Renal cortical epithelial cell (primary cell): Measurements from ENCODE around the gene LRP1B. TPM values are rescaled to one million over a fixed set of nuclear protein-coding genes. Genes with fewer than 3 reads are reported as not detected.
A peak's percentile ranks its signal among the peaks of the same experiment; 100 is the strongest.

Source experiments
- DNase-seq: peaks from one replicate; pipeline ENCODE4 v3.0.0-alpha.2; 2011; ENCODE audit warnings: low read depth
- total RNA-seq: library from RNA; depleted of rRNA; stranded (reverse); fragments of >200 nt; gene quantifications from 2 replicates; pipeline ENCODE4 v1.2.3, GENCODE V29; 2014

Gene LRP1B
- total RNA-seq, 1 donor from 2014 or later: 4.3 TPM

DNA sequence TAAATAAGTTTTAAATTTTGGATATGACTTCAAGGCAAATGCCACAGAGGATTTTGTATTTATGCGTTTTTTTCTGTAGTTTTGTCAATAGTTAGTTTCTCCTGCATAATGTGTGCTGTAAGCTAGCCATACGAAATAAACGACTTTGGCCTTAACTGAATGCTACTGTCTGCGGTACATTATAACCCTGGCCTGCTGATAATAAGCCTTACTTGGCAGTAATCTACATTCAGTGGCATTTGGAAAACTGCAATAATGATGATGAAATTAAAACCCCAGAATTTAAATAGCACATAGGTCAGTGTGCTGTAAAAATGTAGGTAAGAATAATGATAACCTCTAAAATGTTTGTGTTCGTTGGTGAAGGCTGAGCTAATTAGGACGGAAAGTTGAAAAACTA lies 88.8 kb downstream of the LRP1B start:
- no peak for DNase-seq

DNA sequence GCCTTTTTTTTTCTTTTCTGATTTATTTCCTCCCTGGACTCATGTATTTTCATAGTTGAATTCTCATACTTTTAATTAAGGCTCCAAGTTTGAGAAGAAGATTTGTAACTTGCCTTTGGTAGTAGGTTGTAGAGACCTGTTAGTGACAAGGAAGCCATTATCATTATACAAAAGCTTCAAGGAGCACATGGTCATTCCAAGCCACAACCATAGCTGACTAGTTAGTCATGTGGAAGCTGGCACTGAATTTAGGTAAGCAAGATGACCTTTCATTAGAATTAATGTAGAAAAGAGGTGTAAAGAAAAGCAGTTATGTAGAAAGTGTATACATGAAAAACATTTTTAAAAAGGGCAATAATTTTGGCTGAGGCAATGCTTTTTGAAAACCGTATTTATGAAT lies 89.7 kb downstream of the LRP1B start:
- DNase-seq: peak; percentile 84

DNA sequence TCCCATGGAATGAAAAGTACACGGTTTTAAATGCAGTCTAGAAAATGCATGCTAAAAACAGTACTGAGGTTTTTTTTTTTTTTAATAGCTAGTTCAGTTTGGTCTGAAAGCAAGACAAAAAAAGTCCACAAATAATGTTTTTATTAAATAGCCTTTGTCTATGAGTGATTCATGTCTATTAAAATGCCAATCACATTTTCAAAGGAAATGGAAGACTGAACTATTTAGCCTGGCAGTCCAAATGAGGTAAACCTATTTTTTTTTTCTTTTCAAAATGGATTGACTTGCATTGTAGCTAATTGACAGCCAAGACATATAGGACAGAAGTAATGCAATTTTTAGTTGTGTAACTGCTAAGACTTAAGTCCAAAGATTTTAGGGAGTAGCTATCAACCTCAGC lies 90.3 kb downstream of the LRP1B start:
- peak; percentile 48 for DNase-seq

DNA sequence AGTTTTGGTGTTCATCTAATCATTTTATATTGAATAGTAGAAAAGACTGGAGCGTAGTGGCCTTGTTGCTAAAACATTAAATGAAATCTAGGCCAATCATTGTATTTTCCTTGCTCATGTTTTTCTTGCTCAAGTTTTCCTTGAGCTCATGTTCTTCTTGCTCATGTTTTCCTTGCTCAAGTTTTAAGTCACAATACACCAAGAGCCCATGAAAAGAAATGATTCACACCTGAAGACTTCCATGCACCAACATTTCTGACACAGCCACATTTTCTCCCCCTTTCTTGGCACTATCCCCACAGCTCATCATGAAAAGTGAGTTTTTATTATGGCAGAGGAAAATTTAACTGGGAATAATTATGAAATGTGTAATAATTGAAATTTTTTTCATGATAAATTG lies 92.0 kb downstream of the LRP1B start:
- DNase-seq: peak; percentile 65

DNA sequence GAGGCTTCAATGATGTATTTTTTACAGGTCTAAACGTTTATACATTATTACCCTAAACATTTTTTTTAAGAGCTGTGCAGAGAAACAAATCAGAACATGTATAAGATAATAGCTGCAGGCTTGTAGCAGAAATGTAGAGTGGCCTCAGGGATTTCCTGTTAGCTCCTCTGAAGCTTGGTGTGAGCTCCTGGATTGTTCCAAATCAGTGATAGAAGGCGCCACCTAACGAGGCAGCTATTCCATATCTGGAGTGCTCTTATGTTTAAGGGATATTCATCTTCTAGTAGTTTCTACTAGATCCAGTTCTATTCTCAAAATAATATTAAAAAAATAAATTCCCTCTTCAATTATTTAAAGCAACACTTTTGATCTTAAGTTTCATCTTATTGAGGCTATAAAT lies 93.1 kb downstream of the LRP1B start:
- DNase-seq: peak; percentile 33

DNA sequence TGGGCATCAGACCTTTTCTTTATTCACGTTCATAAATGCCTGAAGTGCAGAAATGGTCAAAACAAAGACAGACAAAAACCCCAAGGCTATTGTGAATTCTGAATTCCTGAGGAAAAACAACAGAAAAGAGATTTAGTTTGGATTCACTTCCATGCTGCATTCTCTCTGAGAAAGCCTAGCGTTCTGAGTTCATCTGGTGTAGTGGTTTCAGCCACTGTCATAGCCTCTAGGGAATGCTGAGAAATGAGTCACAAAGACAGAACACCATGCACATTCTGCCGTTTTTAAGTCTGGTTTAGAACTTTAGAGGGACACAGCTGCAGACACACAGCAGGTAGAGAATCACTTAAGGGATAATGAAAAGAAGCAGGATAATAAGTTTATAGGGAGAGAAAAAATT lies 93.8 kb downstream of the LRP1B start:
- DNase-seq: peak; percentile 59

DNA sequence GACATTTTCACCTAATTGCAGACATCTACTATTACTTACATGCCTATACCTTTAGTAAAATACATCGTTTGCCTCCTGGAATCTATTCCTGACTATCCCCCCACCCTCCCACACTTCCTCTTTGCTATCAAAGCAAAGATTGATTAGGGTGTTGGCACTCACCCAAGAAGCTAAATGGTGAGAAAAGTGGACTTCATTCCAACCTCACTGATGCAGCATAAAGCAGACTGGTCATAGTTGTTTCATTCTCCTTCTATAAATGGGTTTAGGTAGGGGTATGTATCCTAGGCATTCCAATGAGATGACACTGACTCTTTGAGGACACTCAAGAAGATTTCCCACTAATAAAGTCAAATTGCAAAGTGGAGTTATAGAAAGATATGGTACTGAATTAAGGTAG lies 97.4 kb downstream of the LRP1B start:
- no peak for DNase-seq

DNA sequence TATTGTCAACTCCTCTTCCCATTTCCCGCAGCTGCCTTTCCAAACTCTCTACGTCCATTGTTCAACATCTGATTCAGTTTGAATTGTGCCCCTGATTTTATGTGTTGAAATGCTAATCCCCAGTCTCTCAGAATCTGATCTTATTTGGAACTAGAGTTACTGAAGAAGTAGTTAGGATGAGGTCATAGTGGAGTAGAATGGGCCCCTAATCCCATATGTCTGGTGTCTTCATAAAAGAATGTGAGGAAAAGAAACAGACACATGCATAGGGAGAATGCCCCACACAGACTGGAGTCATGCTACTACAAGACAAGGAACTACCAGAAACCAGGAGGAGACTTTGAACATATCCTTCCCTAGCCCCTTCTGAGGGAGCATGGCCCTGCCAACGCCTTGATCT lies 99.2 kb downstream of the LRP1B start:
- no peak for DNase-seq

DNA sequence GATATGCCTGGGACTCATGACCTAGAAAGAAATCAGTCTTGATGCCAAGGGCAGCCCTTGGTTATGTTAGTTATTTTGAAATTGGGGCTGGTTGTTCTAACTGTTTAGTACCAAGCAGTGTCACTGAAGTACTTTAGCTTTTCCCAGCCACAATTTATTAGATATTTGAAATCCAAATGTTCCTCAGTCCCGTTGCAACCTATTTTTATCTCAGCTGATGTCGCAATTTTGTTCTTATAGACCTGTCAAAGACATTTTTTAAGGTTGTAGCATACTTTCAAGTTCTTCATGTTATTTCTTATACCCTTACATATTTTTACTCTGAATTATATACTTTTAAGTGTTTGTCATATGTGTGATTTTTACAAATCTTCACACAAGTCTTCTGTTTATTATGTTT lies 100.1 kb downstream of the LRP1B start:
- DNase-seq: no peak

DNA sequence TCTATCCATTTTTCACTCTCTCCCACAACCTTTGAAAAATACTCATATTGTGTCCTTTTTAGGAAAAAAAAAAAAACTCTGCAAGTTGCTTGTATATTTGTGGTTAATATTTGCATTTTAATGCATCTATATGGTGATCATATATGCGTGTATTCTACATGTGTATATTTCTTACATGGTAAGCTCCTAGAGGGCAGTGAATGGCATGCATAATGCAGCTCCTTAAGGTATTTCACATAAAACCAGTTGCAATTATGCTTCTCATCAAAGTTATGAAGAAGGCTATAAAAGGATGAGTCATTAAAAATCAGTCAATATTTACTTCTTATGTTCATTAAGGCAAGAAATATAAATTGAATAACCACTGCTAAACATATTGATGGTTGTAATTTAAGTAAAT lies 100.8 kb downstream of the LRP1B start:
- DNase-seq: no peak

DNA sequence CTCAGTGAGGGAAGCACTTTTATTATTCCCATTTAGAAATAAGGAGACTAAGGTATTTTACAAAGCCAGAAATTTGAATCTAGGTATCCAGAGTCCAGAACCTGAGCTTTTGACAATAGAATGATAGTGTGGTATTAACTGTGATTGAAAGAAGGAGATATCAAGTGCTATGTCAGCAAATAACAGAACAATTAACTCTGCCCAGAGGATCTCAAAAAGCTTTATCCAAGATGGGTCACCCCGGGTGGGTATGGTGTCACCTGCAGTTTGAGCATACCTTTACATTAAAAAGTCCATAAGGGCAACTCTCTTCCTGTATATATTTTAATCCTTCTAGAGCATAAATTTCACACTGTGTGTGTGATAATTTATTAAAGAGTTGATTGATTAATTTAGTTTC lies 105.4 kb downstream of the LRP1B start:
- DNase-seq: no peak

DNA sequence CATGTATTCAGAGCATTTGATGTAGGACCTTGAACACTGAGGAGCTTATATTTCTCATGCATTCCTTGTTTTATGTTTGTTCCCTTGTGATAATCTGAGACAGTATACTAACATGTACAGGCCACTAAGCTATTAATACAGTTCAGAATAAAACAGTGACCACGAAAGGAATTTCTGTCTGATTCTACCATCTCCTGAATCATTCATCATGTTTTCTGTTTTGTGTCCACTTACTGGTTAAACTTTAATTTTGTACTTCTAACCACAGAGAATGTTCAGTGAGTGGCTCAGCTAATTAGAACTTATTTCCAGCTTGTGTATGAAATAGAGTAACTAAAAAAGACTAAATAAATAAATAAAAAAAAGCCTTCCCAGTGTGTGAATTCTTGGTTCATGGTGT lies 110.4 kb downstream of the LRP1B start:
- DNase-seq: peak; percentile 95

DNA sequence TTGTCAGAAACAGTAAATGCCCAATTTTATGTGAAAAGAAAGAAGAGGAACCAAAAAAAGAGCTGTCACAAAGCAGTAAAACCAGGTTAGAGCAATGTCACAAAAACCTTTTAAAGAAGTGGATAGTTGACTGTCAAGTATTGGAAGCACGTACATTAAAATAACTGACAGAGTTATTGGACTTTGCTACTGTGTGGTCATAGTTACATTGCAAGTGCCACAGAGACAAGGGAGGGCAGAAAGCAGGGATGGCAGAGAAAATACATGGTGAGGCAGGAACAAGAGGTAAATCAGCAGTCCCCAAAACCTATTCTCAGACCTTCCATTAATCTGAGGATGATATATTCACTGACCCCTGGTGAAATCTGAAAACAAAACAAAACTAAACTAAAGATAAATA lies 116.3 kb downstream of the LRP1B start:
- no peak for DNase-seq

DNA sequence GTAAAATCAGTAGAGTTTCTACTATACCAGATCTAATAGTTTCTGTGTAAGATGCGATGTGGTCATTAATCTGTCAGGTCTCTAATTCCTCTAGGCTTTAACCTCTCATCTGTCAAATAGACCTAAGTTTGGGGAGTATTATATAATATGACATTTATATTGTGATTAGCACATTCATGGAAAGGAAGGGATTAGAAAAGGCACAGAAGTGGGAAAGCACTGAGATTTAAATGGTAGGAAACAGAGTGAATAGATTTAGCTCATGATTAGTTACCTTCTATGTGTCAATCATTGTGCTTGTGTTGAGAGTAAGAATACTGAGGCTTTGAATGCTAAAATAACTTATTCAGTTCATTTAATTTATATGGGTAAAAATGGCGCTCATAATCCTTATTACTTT lies 118.0 kb downstream of the LRP1B start:
- no peak for DNase-seq

DNA sequence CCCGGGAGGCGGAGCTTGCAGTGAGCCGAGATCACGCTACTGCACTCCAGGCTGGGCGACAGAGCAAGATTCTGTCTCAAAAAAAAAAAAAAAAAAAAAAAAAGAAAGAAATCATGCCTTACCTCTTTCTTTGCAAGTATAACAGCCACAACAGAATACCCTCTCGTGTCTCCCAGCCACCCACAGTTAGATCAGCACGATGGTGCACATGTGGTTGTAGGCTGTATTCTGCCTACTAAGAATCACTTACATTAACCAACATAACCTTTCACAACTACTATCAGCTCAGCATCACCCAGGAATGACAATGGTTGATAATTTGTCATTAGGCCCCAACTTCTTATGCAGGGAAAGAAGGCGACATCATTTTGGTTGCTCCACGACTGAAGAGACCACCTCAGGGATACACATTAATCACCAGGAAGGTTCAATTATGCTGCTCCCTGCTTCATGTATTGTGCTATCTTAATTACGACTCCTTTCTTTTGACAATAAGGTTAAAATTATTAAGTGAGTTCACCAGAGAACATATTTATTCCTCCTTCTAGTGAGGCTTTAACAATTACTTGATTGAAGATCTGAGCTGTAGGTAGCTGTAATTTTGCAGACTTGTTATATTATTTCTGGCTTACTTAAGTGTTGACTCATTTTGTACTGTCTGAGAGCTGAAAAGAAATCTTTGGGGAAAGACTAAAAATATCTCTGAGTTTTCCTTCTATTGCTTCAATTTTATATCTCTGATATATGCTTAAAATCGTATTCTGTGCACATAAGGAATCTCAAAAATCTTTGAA lies 120.1 kb downstream of the LRP1B start:
- no peak for DNase-seq

DNA sequence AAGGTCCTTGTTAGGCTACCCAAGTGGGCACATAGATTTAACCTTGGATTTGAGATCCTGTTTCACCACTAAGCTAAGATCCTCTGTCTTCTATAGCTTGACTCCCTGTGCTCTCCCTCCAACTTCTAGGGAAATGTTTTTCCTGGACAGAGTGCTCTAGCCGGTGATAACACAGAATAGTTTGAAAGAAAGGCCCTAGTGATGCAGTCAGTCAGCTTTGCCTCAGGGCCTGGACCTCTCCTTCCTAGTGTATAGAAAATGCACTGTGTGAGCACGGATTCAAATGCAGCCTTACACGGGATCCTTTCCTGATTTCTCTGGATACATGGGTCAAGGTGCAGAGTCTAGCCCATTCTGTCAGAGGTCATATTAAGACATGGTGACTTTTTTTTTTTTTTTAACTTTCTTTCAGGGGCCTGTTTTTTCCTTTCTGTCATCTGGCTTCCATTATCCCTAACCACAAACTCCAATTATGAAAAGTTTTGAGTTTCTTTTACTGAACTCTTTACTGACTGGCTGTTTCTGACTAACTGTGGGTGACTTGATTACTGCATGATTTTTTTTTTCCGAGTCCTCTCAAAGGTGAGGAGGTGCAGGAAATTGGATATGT lies 122.6 kb downstream of the LRP1B start:
- no peak for DNase-seq

DNA sequence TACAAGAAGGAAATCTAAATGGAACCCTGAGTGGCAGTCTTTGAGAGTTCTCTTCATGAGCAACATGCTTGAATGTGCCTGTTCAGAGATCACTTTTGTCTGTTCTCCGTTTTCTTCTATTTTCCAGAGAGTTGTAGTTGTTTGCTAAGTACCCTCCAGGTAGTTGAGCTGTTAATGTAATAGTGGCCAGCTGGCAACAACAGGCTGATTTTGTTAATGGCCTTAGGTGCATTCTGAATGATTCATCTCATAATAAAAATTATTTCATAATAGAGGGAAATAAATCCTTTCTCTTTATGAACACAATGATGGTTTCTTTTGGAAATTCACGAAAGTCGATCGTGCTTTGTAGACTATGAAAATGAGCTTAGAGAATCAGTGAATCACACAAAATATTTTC lies 136.8 kb downstream of the LRP1B start:
- no peak for DNase-seq

DNA sequence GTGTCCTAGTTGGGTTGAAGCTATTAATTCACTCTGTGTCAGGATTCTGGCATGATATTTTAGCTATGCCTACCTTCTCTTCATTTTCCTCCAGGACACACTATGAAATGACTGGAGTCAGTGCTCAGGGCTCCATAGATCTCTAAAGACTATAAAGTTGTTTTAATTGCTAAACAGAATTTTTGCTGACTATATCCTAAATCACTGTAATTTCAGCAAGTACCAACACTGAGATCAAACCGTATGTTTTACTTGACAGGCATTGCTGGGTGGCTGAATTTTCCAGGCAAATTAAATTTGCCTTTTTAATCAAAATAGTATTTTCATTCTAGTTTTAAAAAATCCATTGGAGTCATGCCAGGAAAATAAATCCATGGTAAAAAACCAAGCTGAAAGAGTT lies 138.1 kb downstream of the LRP1B start:
- DNase-seq: no peak

DNA sequence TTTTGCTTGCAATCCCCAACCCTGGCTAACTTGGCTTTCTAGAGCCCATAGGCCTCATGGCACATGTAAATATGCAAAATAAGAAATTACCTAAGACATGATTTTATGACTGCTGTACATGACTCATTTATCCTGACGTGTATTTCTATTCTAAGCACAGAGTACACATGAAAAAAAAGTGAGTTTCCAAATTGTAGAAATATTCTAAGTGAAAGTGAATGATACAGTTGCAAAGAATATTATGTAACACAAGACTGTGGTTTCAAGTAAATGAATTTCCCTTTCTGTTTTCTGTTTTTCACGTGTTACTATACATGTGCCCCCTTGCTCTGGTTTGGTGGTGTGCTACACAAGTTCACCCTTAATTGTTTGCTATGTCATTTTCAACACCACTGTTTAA lies 162.4 kb downstream of the LRP1B start:
- peak; percentile 54 for DNase-seq

DNA sequence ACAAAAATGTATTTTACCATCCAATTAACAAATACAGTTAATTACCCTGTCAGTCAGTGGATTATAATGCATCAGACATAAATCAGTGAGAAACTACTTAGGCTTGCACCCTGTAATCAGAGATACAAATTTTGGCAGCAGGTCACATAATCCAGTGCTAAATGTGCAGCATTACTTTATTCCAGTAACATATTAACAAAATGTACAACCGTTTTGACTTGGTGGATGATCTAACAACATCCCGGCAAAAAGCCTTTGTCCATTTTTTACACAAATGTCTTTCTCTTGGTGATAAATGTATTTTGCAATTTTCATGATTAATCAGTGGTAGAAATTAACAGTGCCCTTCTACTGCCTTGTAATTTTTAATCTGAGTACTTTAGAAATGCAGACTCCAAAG lies 162.8 kb downstream of the LRP1B start:
- DNase-seq: no peak

DNA sequence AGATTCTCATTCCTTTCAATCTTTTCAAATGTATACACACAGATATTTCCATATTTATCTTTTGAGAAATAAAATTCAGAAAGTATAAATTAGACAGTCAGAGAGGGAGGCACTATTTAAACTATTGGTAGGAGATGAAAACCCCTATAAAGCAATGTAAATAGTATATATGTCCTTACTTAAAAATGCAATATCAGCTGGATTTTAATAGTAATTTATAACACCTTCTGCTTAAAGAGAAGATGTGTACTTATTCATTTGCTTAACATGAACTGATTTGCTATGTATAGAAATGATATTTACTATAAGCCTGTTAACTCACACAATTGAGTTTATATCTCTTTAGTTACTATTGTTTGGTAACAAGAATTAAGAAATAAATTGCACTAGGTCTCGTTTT lies 163.3 kb downstream of the LRP1B start:
- no peak for DNase-seq

DNA sequence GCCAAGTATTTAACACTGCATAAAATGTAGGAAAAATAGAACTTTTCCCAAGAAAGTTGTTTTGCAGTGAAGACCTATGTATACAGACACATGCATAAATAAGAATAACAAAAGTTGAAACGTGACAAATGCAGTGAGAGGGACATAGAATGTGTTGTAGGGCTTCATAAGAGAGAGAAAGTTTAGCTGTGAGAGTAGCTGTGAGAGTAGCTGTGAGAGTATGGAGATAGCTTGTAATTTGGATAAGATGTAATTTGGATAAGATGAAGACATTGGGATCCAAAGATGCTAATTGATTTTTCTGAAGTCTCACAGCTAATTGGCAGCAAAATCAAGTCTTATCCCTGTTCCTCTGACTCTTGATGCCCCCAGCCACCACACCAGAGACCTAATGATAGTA lies 170.9 kb downstream of the LRP1B start:
- no peak for DNase-seq

DNA sequence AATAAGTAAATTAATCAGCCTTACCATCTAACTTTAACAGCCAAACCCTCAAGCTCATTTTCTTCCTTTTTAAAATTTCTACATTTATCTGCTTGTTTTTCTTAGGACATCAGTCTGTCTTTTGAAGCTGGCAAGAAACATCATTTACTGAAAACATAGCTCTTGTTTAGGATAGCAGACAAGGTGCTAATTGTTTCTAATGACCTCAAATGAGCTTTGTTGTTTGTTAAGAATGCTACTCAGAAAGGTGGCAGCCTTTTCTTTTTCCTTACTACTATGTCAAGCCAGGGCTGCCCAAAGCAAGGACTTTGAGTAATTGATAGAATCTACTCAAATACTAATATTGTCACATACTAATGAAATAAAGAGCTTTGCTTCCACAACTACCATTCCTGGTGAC lies 171.8 kb downstream of the LRP1B start:
- DNase-seq: no peak
